Measurements from ENCODE around the gene VPS25. TPM values are rescaled to one million over a fixed set of nuclear protein-coding genes. Genes with fewer than 3 reads are reported as not detected.
"Not testable (repeated sequence)": the region's sequence is repeated elsewhere in the genome, so short reads cannot be mapped to it uniquely, and the experiment has no call there.

The VPS25 gene
- total RNA-seq: 10 to 100 TPM; 24.5 to 44.7 (median 38.2) TPM

GRCh38 chr17:42773290-42774035 is at the start of gene VPS25:
VPS25 (plus strand) TSS chr17:42773449; CDS start chr17:42773476, 27 bp downstream.
- peak; percentile 38 to 77 for DNase-seq (ENCODE audit: low spot score in 2 of 2)
- Histone ChIP-seq H3K36me3 (peaks cover 3 to 41% (median 28%) of the 10 kb centered on the region in 3 donors), H3K27ac (peak within 1 kb of the TSS; percentile 53 to 88 (median 80)), H3K9me3 (no peaks in the 10 kb centered on the region), H3K4me3 (peak within 1 kb of the TSS; percentile 69 to 78 (median 76)), H3K27me3 (no peaks in the 10 kb centered on the region), H3K4me1 (peaks cover 0 to 15% (median 8%) of the 10 kb centered on the region in 4 donors)
- 2% methylated on average over 30 to 37 of the region's 39 CpGs for WGBS, 2 donors
- TF ChIP-seq POLR2A (IDR thresholded peaks at IDR 0.05) (peak in 1 of 2 donors; percentile 51), CTCF (IDR thresholded peaks at IDR 0.05) (no peak), EP300 (IDR thresholded peaks at IDR 0.05) (peak in 1 of 2 donors; percentile 91)

GRCh38 chr17:42723636-42724035 is 49.6 kb upstream of the VPS25 start:
- Histone ChIP-seq H3K36me3 (peaks cover 3 to 100% (median 47%) of the 10 kb centered on the region in 3 donors), H3K27me3 (no peaks in the 10 kb centered on the region), H3K4me1 (peaks cover 0 to 6% (median 0%) of the 10 kb centered on the region in 4 donors), H3K27ac (no peak overlapping the region), H3K4me3 (no peak overlapping the region), H3K9me3 (no peaks in the 10 kb centered on the region)
- 82 to 86% methylated on average over 3 of the region's 3 CpGs for WGBS, 2 donors
- TF ChIP-seq CTCF (IDR thresholded peaks at IDR 0.05) (no peak), EP300 (IDR thresholded peaks at IDR 0.05) (no peak), POLR2A (IDR thresholded peaks at IDR 0.05) (no peak)
- no peak for DNase-seq (ENCODE audit: low spot score in 2 of 2)

- Histone ChIP-seq H3K4me3 (no peak overlapping the region), H3K27me3 (no peaks in the 10 kb centered on the region), H3K4me1 (peaks cover 0 to 6% (median 0%) of the 10 kb centered on the region in 4 donors), H3K9me3 (no peaks in the 10 kb centered on the region), H3K36me3 (peaks cover 0 to 100% (median 50%) of the 10 kb centered on the region in 3 donors), H3K27ac (no peak overlapping the region)
- DNase-seq (ENCODE audit: low spot score in 2 of 2): no peak
- WGBS, 2 donors: 92 to 95% methylated on average over 6 of the region's 6 CpGs
- TF ChIP-seq EP300 (IDR thresholded peaks at IDR 0.05) (no peak), POLR2A (IDR thresholded peaks at IDR 0.05) (no peak), CTCF (IDR thresholded peaks at IDR 0.05) (no peak)
These were observed 48.1 kb upstream of the VPS25 start for GRCh38 chr17:42725143-42725542.

- no peak for DNase-seq (ENCODE audit: low spot score in 2 of 2)
- H3K27me3 ChIP-seq: no peaks in the 10 kb centered on the region
- 83% methylated on average over 1 of the region's 1 CpG for WGBS, 2 donors
- H3K36me3 ChIP-seq: peaks cover 0 to 5% (median 0%) of the 10 kb centered on the region in 3 donors
- no peaks in the 10 kb centered on the region for H3K9me3 ChIP-seq
- H3K27ac ChIP-seq: peak overlapping the region in 1 of 4 donors; percentile 30
- no peak overlapping the region for H3K4me3 ChIP-seq
- H3K4me1 ChIP-seq: peaks cover 0 to 59% (median 17%) of the 10 kb centered on the region in 4 donors
- TF ChIP-seq CTCF (IDR thresholded peaks at IDR 0.05) (no peak), POLR2A (IDR thresholded peaks at IDR 0.05) (no peak), EP300 (IDR thresholded peaks at IDR 0.05) (no peak)
These were observed 32.5 kb upstream of the VPS25 start for GRCh38 chr17:42740699-42741098.

GRCh38 chr17:42742916-42743315 is 30.3 kb upstream of the VPS25 start:
- H3K36me3 ChIP-seq; H3K9me3 ChIP-seq; DNase-seq (ENCODE audit: low spot score in 2 of 2); H3K4me3 ChIP-seq; H3K27me3 ChIP-seq: not testable (repeated sequence)
- WGBS, 2 donors: 89 to 90% methylated on average over 11 of the region's 11 CpGs
- Histone ChIP-seq H3K4me1 (peaks cover 0 to 56% (median 18%) of the 10 kb centered on the region in 4 donors), H3K27ac (peak overlapping the region in 1 of 4 donors; percentile 98)
